Endothelial cell of umbilical vein (primary cell): ENCODE data around the gene CCDC88B. TPM values are rescaled to one million over a fixed set of nuclear protein-coding genes. Genes with fewer than 3 reads are reported as not detected.

Source experiments
- BruUV-seq: library from RNA; stranded (reverse); fragments of 400-500 nt; replicated peaks from 2 replicates; lab custom pipeline; 2021; lab: Mats Ljungman, UMichigan
- CTCF ChIA-PET: fragments of 300-600, 350-600 bp; sonication (Branson Sonifier 250); formaldehyde crosslinking; loops from one replicate; lab custom pipeline; 2021; ENCODE audit warnings: antibody characterized with exemption, inconsistent platforms; lab: Charles Lee
- POLR2A ChIA-PET: fragments of 300-600, 350-600 bp; sonication (Branson Sonifier 250); formaldehyde crosslinking; loops from one replicate; lab custom pipeline; 2021; ENCODE audit warnings: antibody characterized with exemption, inconsistent platforms; lab: Charles Lee
- DNase-seq: peaks from one replicate; pipeline ENCODE4 v3.0.0-alpha.2; 2011; ENCODE audit warnings: low read depth, low spot score
- FAIRE-seq: peaks from 2 replicates; lab custom pipeline; 2011; peaks lifted over from hg19 to GRCh38; lab: Jason Lieb, UNC
- H2AFZ ChIP-seq: 2 replicates; pipeline ENCODE4 v1.6.0; 2012; ENCODE audit warnings: low read depth, low read length, control low read depth, inconsistent platforms
- H3K27ac ChIP-seq: 2 replicates; pipeline ENCODE4 v1.5.1; 2011; ENCODE audit warnings: low read depth, mild to moderate bottlenecking, control low read depth, low read length, moderate library complexity; ENCODE audit not compliant: insufficient read depth
- H3K27me3 ChIP-seq, 2 experiments: 2 replicates each; pipeline versions ENCODE4 v1.6.0 to v1.6.1; 2011; ENCODE audit warnings: low read length in 2 of 2, mixed read lengths in 1 of 2; ENCODE audit not compliant: control insufficient read depth in 2 of 2, insufficient read depth in 2 of 2
- H3K36me3 ChIP-seq, 2 experiments: 2 replicates in 1 of 2; 3 replicates in 1 of 2; pipeline ENCODE4 v1.5.1; 2011; ENCODE audit warnings: low read length in 2 of 2, mild to moderate bottlenecking in 1 of 2, moderate library complexity in 1 of 2; ENCODE audit not compliant: control insufficient read depth in 2 of 2, insufficient read depth in 2 of 2; ENCODE audit errors: extremely low read depth in 1 of 2
- H3K4me1 ChIP-seq: 3 replicates; pipeline ENCODE4 v1.5.1; 2011; ENCODE audit warnings: mild to moderate bottlenecking, low read length; ENCODE audit not compliant: control insufficient read depth, insufficient read depth; ENCODE audit errors: extremely low read depth
- H3K4me2 ChIP-seq: 2 replicates; pipeline ENCODE4 v1.6.1; 2011; ENCODE audit warnings: low read length, control low read depth, mixed read lengths; ENCODE audit not compliant: insufficient read depth
- H3K4me3 ChIP-seq, 3 experiments: fragments of 200-600 bp in 1 of 3; sonication (generic), shearing (Covaris generic) in 1 of 3; replicated peaks in 1 of 3; 2 replicates each; pipeline ENCODE4 v1.5.1; 2011 to 2016; ENCODE audit warnings: control low read depth in 3 of 3, low read length in 3 of 3, mild to moderate bottlenecking in 2 of 3, inconsistent platforms in 1 of 3, low read depth in 1 of 3, moderate library complexity in 1 of 3; ENCODE audit not compliant: insufficient read depth in 1 of 3
- H3K79me2 ChIP-seq: 2 replicates; pipeline ENCODE4 v1.6.0; 2012; ENCODE audit warnings: low read length, inconsistent platforms; ENCODE audit not compliant: control insufficient read depth, insufficient read depth
- H3K9ac ChIP-seq: replicated peaks from 2 replicates; pipeline ENCODE3; 2011; ENCODE audit warnings: low read length, control low read depth; ENCODE audit not compliant: insufficient read depth; ENCODE audit errors: extremely low read depth
- H3K9me1 ChIP-seq: replicated peaks from 3 replicates; pipeline ENCODE4 v1.6.0; 2011; ENCODE audit warnings: mild to moderate bottlenecking, low read length; ENCODE audit not compliant: control insufficient read depth, insufficient read depth; ENCODE audit errors: extremely low read depth
- H3K9me3 ChIP-seq: replicated peaks from 2 replicates; pipeline ENCODE4 v1.5.1; 2012; ENCODE audit warnings: low read length, inconsistent platforms; ENCODE audit not compliant: control insufficient read depth, insufficient read depth
- H4K20me1 ChIP-seq: replicated peaks from 2 replicates; pipeline ENCODE3; 2011; ENCODE audit warnings: mild to moderate bottlenecking, low read length; ENCODE audit not compliant: control insufficient read depth, insufficient read depth; ENCODE audit errors: extremely low read depth
- EZH2 ChIP-seq: IDR thresholded peaks from 2 replicates; pipeline ENCODE4 v1.6.1; 2012; ENCODE audit warnings: borderline replicate concordance, low read depth, mild to moderate bottlenecking, moderate library complexity, low read length, inconsistent platforms; ENCODE audit not compliant: severe bottlenecking
- FOS ChIP-seq: IDR thresholded peaks from 2 replicates; pipeline ENCODE4 v1.6.1; 2011; ENCODE audit warnings: mild to moderate bottlenecking, low read length, moderate library complexity, borderline replicate concordance; ENCODE audit not compliant: insufficient read depth
- GATA2 ChIP-seq: IDR thresholded peaks from 2 replicates; pipeline ENCODE4 v1.7.0; 2011; ENCODE audit warnings: low read depth, mild to moderate bottlenecking, moderate library complexity, mixed read lengths, low read length; ENCODE audit not compliant: insufficient read length, insufficient read depth
- JUN ChIP-seq: IDR thresholded peaks from 2 replicates; pipeline ENCODE4 v1.6.1; 2011; ENCODE audit warnings: borderline replicate concordance, low read depth; ENCODE audit not compliant: insufficient read length, insufficient read depth
- MAX ChIP-seq: IDR thresholded peaks from 2 replicates; pipeline ENCODE4 v1.6.1; 2011; ENCODE audit not compliant: insufficient read depth, insufficient read length
- MYC ChIP-seq: IDR thresholded peaks from one replicate; pipeline ENCODE4 v1.6.1; 2011; ENCODE audit warnings: mild to moderate bottlenecking, low read depth, low read length
- POLR2A ChIP-seq: IDR thresholded peaks from 2 replicates; pipeline ENCODE4 v1.6.1; 2012; ENCODE audit warnings: low read depth, mild to moderate bottlenecking, control low read depth, low read length
- POLR2AphosphoS5 ChIP-seq: IDR thresholded peaks from 2 replicates; pipeline ENCODE4 v1.6.1; 2012; ENCODE audit warnings: low read depth, mild to moderate bottlenecking, control low read depth, low read length, moderate library complexity; ENCODE audit not compliant: insufficient read depth
- dilution Hi-C: fragments of 300-500 bp; cut with MboI; formaldehyde crosslinking; loops from one replicate; pipeline ENCODE4 v1.15.0; 2019; ENCODE audit warnings: low sequenced_read_pairs; ENCODE audit not compliant: extremely low pct_ligation_motif_present
- intact Hi-C: fragments of 100-400 bp; cut with micrococcal nuclease; formaldehyde crosslinking; loops from one replicate; pipeline ENCODE4 v1.10.0; 2022
- polyA plus RNA-seq, 4 experiments: library from polyadenylated mRNA; depleted of rRNA in 3 of 4; stranded (reverse) in 3 of 4; unstranded in 1 of 4; fragments of >200 nt; gene quantifications; 2 replicates each; pipeline versions ENCODE4 v1.2.1 to v1.2.3, GENCODE V29; 2011 to 2012; ENCODE audit warnings: missing spikeins in 1 of 4
- total RNA-seq: library from RNA; stranded (reverse); gene quantifications from 2 replicates; pipeline ENCODE4 v1.2.3, GENCODE V29; 2021
- TF ChIP-seq, protein P1 (sequence below), 2 donors: IDR thresholded peaks; 1 replicate in 1 of 2; 2 replicates in 1 of 2; pipeline ENCODE4 v1.5.1; 2011; ENCODE audit warnings: low read length in 2 of 2, mild to moderate bottlenecking in 2 of 2, moderate library complexity in 2 of 2, control low read depth in 1 of 2, inconsistent platforms in 1 of 2, low read depth in 1 of 2; ENCODE audit not compliant: insufficient read depth in 1 of 2; ENCODE audit errors: extremely low read depth in 1 of 2

CCDC88B gene
- total and polyA plus RNA-seq, 2 donors (not counting 3 experiments of a cell fraction or from before 2014, with no cell fraction given): 1.8 to 2.7 TPM

GRCh38 chr11:64355078-64355940 is 15.3 kb downstream of the CCDC88B start:
- Histone ChIP-seq H3K79me2 (peaks cover 8% of the 10 kb centered on the region), H3K36me3 (peaks cover 0 to 2% of the 10 kb centered on the region in 2 experiments), H3K27me3 (no peaks in the 10 kb centered on the region), H3K4me3 (peak overlapping the region in 2 of 3 experiments; percentile 7 to 23), H2AFZ (peak overlapping the region; percentile 87), H3K27ac (peak overlapping the region; percentile 58), H3K9ac (peak overlapping the region; percentile 21), H3K4me2 (peak overlapping the region; percentile 24), H4K20me1 (no peaks in the 10 kb centered on the region), H3K9me3 (no peaks in the 10 kb centered on the region), H3K9me1 (no peaks in the 10 kb centered on the region), H3K4me1 (peaks cover 22% of the 10 kb centered on the region)
- ChIA-PET POLR2A (interaction anchor here (1.7 kb wide), 1 partner anchor 12 kb away, joined by 11 read pairs; no protein-coding TSS in a partner anchor), CTCF (interaction anchor here (0.6 to 5.5 kb wide), 34 partner anchors 9 to 354 kb away, joined by 3 to 107 read pairs (median 6); partner anchors contain the start of genes BAD, CATSPERZ, ESRRA and FERMT3)
- dilution Hi-C loops (no loop called here), intact Hi-C loops (loop anchor here (1.0 to 5.0 kb wide), 3 partner anchors 38 to 113 kb away; partner anchors contain the start of genes ESRRA, FKBP2 and TRMT112)
- DNase-seq (peak; percentile 87), FAIRE-seq (peak; percentile 96)
- TF ChIP-seq FOS (peak; percentile 90), POLR2AphosphoS5 (peak; percentile 52), MYC (no peak), JUN (peak; percentile 5), MAX (no peak), EZH2 (no peak), GATA2 (no peak), POLR2A (no peak)
- TF ChIP-seq, protein P1, sequence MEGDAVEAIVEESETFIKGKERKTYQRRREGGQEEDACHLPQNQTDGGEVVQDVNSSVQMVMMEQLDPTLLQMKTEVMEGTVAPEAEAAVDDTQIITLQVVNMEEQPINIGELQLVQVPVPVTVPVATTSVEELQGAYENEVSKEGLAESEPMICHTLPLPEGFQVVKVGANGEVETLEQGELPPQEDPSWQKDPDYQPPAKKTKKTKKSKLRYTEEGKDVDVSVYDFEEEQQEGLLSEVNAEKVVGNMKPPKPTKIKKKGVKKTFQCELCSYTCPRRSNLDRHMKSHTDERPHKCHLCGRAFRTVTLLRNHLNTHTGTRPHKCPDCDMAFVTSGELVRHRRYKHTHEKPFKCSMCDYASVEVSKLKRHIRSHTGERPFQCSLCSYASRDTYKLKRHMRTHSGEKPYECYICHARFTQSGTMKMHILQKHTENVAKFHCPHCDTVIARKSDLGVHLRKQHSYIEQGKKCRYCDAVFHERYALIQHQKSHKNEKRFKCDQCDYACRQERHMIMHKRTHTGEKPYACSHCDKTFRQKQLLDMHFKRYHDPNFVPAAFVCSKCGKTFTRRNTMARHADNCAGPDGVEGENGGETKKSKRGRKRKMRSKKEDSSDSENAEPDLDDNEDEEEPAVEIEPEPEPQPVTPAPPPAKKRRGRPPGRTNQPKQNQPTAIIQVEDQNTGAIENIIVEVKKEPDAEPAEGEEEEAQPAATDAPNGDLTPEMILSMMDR (IDR thresholded peaks at IDR 0.05; ENCODE audit: extremely low read depth in 1 of 2, insufficient read depth in 1 of 2, low read depth in 1 of 2, low read length in 2 of 2): peak; percentile 86 to 87
- no TSS peak for BruUV-seq
